ENCODE data around the gene NOX3.
"Not testable (repeated sequence)": the region's sequence is repeated elsewhere in the genome, so short reads cannot be mapped to it uniquely, and the experiment has no call there.

NOX3 gene

GRCh38 chr6:155466539-155466938 is 10.9 kb upstream of the NOX3 start:
- DNase-seq (ENCODE audit: low read depth), result no peak
- TF ChIP-seq CTCF (conservative IDR thresholded peaks at IDR 0.05; ENCODE audit: low read depth, low read length), result no peak

DNA sequence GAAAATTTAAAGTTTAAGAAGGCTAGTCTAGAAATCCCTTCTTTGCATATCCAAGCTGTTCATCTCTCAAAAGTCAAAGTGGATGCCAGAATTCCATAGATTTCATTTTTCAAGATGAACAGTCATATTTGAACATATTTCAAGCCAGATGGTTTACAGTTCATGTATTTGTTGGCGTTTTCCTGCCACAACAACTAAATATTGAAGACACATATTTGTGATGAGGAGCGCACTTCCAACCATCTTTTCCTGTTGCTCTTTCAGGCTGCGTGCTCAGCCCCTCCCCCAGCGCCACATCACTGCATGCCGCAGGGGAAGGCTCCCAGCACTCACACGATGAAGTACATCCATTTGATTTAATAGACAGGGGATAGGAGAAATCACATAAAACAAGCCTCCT is 5.9 kb upstream of the NOX3 start:
- no peak overlapping the region for H3K4me3 ChIP-seq (ENCODE audit: low read length)
- DNase-seq (ENCODE audit: low read depth), result no peak
- no peak for TF ChIP-seq CTCF (conservative IDR thresholded peaks at IDR 0.05; ENCODE audit: low read depth, low read length)

More at GRCh38 chr6:155466539-155466938, 10.9 kb upstream of the NOX3 start:
- no peak overlapping the region for H3K4me3 ChIP-seq (ENCODE audit: low read length)

DNA sequence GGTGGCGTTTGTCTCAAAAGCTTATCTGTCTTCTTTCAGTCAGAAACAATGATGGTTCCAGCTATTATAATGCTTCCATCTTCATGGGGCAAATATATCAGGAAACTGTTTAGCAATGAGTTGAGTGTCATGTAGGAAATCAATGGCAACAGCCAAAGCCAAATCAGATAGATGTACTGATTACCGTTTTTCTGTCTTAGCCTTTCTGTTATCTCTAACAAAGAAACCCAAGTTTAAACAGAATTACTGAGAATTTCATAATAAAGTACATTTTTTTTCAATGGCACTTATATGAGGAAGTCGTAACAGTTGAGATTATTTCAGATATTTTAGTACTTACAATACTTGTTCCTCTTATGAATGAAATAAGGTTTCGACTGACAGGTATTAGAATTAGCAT is 1.2 kb downstream of the NOX3 start:
- TF ChIP-seq CTCF (conservative IDR thresholded peaks at IDR 0.05; ENCODE audit: low read depth, low read length), result no peak
- no peak overlapping the region for H3K4me3 ChIP-seq (ENCODE audit: low read length)
- DNase-seq (ENCODE audit: low read depth), result no peak

DNA sequence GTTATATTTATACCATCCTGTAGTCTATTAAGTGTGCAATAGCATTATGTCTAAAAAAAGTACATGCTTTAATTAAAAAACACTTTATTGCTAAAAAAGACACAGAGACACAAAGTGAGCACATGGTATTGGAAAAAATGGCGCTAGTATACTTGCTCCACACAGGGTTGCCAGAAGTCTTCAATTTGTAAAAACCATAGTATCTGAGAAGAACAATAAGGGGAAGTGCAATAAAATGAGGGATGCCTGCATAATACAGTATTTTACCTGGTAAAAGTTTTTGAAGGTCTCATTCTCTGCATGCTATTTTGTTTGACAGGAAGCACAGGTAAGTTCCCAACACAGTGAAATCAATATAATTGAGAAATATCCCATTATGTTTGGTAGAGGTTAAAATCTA is 1.6 kb downstream of the NOX3 start:
- DNase-seq (ENCODE audit: low read depth), result no peak
- no peak for TF ChIP-seq CTCF (conservative IDR thresholded peaks at IDR 0.05; ENCODE audit: low read depth, low read length)
- H3K4me3 ChIP-seq (ENCODE audit: low read length), result no peak overlapping the region

DNA sequence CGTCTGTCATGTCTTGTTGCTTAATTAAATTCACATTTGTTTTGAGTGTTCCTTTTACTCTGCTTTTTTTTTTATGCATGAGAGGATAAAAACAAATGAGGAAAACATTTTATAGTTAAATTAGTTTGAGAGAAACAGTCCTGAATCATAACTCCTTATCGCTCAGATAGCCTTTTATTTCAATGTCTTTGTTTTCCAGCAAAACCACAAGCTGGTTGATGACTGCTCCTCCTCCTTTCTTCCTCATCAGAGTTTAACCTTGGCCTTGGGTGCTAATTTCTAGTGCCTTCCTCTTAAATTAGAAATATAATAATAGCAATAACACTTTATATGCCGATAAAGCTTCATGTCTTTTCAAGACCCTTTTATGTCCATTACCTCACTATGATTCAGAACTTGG is 3.1 kb downstream of the NOX3 start:
- DNase-seq (ENCODE audit: low read depth), result no peak
- no peak for TF ChIP-seq CTCF (conservative IDR thresholded peaks at IDR 0.05; ENCODE audit: low read depth, low read length)
- no peak overlapping the region for H3K4me3 ChIP-seq (ENCODE audit: low read length)

DNA sequence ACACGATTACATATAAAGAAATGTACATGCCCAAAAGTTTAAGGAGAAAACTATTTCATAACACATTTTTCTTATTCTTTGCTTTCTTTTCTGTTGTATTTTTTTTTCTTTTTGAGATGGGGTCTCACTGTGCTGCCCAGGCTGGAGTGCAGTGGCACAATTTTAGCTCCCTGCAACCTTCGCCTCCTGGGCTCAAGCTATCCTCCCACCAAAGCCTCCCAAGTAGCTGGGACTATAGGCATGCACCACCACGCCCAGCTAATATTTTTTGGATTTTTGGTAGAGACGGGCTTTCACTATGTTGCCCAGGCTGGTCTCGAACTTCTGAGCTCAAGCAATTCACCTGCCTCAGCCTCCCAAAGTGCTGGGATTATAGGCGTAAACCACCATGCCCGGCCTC is 4.1 kb downstream of the NOX3 start:
- H3K4me3 ChIP-seq (ENCODE audit: low read length); DNase-seq (ENCODE audit: low read depth): not testable (repeated sequence)

GRCh38 chr6:155450240-155450581 is 5.4 kb downstream of the NOX3 start:
- no peak for DNase-seq (ENCODE audit: low read depth)
- no peak overlapping the region for H3K4me3 ChIP-seq (ENCODE audit: low read length)
- TF ChIP-seq CTCF (conservative IDR thresholded peaks at IDR 0.05; ENCODE audit: low read depth, low read length), result no peak

Data from retinal pigment epithelial cell (primary cell).